Epithelial cell of proximal tubule (primary cell): ENCODE measurements around the gene ARHGDIB. TPM values are rescaled to one million over a fixed set of nuclear protein-coding genes. Genes with fewer than 3 reads are reported as not detected.
A peak's percentile ranks its signal among the peaks of the same experiment; 100 is the strongest.

Experiments used
- DNase-seq: peaks from one replicate; pipeline ENCODE4 v3.0.0-alpha.2; 2011; ENCODE audit warnings: low read depth
- H3K4me3 ChIP-seq: 2 replicates; pipeline ENCODE4 v1.5.1; 2011; ENCODE audit warnings: low read depth, mild to moderate bottlenecking, low read length
- total RNA-seq: library from RNA; depleted of rRNA; stranded (reverse); fragments of >200 nt; gene quantifications from 2 replicates; pipeline ENCODE4 v1.2.3, GENCODE V29; 2015
- TF ChIP-seq, protein P1 (sequence below): conservative IDR thresholded peaks from 2 replicates; pipeline ENCODE4 v1.5.1; 2012; ENCODE audit warnings: low read depth, mild to moderate bottlenecking, low read length

ARHGDIB gene
- total RNA-seq, 1 donor from 2014 or later: 23.9 TPM

GRCh38 chr12:14893506-14894250, 67.7 kb downstream of the ARHGDIB start:
- TF ChIP-seq, protein P1, sequence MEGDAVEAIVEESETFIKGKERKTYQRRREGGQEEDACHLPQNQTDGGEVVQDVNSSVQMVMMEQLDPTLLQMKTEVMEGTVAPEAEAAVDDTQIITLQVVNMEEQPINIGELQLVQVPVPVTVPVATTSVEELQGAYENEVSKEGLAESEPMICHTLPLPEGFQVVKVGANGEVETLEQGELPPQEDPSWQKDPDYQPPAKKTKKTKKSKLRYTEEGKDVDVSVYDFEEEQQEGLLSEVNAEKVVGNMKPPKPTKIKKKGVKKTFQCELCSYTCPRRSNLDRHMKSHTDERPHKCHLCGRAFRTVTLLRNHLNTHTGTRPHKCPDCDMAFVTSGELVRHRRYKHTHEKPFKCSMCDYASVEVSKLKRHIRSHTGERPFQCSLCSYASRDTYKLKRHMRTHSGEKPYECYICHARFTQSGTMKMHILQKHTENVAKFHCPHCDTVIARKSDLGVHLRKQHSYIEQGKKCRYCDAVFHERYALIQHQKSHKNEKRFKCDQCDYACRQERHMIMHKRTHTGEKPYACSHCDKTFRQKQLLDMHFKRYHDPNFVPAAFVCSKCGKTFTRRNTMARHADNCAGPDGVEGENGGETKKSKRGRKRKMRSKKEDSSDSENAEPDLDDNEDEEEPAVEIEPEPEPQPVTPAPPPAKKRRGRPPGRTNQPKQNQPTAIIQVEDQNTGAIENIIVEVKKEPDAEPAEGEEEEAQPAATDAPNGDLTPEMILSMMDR: no peak
- no peak overlapping the region for H3K4me3 ChIP-seq
- no peak for DNase-seq

DNA sequence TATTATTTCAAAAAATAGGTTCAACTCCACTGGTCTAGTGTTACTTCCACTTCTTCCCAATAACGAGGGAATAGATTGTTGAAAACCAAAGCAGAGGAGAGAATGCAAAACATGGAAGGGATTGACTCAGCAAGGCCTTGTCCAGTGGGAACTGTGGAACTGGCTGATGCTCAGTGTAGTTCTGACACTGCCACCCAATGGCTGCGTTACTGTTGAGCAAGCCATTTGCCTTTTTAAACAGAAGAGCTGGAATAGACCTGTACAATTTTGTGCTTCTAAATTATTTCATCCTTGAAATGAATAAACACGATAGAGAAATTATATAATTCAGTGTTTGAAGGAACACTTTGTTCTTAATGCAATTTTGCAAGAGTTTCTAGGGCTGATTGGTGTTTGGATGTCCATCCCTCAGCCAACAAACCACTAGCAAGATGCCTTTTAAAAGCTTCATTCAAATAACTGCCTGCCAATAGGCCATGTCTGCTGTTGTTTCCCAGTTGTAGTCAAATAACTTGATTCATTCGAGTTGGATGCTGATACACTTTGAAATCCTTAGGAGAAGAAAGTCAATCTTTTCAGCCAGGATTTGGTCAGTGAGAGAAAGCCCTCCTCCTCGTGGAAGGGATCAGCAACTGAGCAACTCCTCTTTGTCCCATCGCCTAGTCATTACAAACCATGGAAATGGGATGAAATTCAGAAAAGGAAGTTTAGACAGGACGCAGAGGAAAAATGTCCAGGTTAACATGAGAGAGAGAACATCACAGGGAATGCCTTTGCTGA, 68.5 kb downstream of the ARHGDIB start:
- DNase-seq: no peak
- H3K4me3 ChIP-seq: no peak overlapping the region
- TF ChIP-seq, protein P1: peak; percentile 42

Other genes starting within 250 kb of the ARHGDIB start
- 20.4 and 27.6 TPM in 2 replicates for gene WBP11, start 158.1 kb downstream of the ARHGDIB start, total RNA-seq
- gene C12orf60, start 157.9 kb downstream of the ARHGDIB start, total RNA-seq: 1.2 and 1.5 TPM in 2 replicates
- 0.07 TPM in 1 of 2 replicates, not detected in the other for gene SMCO3, start 147.4 kb downstream of the ARHGDIB start, total RNA-seq
- gene ART4, start 118.1 kb downstream of the ARHGDIB start, total RNA-seq: 0.14 TPM in 1 of 2 replicates, not detected in the other
- gene MGP, start 75.7 kb downstream of the ARHGDIB start, total RNA-seq: 0.72 and 9.3 TPM in 2 replicates
- gene ERP27, start 23.1 kb downstream of the ARHGDIB start, total RNA-seq: 0.58 and 1.4 TPM in 2 replicates
- not detected in 2 replicates for gene PDE6H, start 11.4 kb upstream of the ARHGDIB start, total RNA-seq